GM21447 (cell line): ENCODE results near the gene CORIN.

Source experiments
- ATAC-seq: cut with Tn5 transposase; IDR thresholded peaks from one replicate; pipeline ENCODE4 v1.9.1; 2021; ENCODE audit not compliant: unreplicated experiment

The CORIN gene

GRCh38 chr4:47831026-47831679 lies 6.7 kb downstream of the CORIN start:
- no peak for ATAC-seq

- ATAC-seq, result no peak
These were observed 7.4 kb downstream of the CORIN start for GRCh38 chr4:47830265-47831025.

GRCh38 chr4:47829438-47829837 lies 8.4 kb downstream of the CORIN start:
- no peak for ATAC-seq

- ATAC-seq, result no peak
These were observed 10.4 kb downstream of the CORIN start for GRCh38 chr4:47827343-47828047.

- ATAC-seq, result peak; percentile 59
These were observed 13.0 kb downstream of the CORIN start for GRCh38 chr4:47824840-47825239.

- no peak for ATAC-seq
These were observed 18.7 kb downstream of the CORIN start for GRCh38 chr4:47819178-47819577.

- no peak for ATAC-seq
These were observed 20.6 kb downstream of the CORIN start for GRCh38 chr4:47817275-47817674.

GRCh38 chr4:47816748-47817147 lies 21.1 kb downstream of the CORIN start:
- ATAC-seq, result no peak

- no peak for ATAC-seq
These were observed 23.1 kb downstream of the CORIN start for GRCh38 chr4:47814618-47815295.

GRCh38 chr4:47809654-47810203 lies 28.1 kb downstream of the CORIN start:
- no peak for ATAC-seq

GRCh38 chr4:47804598-47804997 lies 33.3 kb downstream of the CORIN start:
- no peak for ATAC-seq

- ATAC-seq, result no peak
These were observed 36.3 kb downstream of the CORIN start for GRCh38 chr4:47801481-47802002.

GRCh38 chr4:47798165-47798564 lies 39.7 kb downstream of the CORIN start:
- ATAC-seq, result no peak

- ATAC-seq, result no peak
These were observed 45.9 kb downstream of the CORIN start for GRCh38 chr4:47791965-47792364.

GRCh38 chr4:47790105-47790504 lies 47.8 kb downstream of the CORIN start:
- no peak for ATAC-seq

GRCh38 chr4:47788126-47788525 lies 49.7 kb downstream of the CORIN start:
- no peak for ATAC-seq

- peak; percentile 64 for ATAC-seq
These were observed 50.9 kb downstream of the CORIN start for GRCh38 chr4:47786958-47787370.

- no peak for ATAC-seq
These were observed 52.7 kb downstream of the CORIN start for GRCh38 chr4:47785153-47785552.

- no peak for ATAC-seq
These were observed 53.6 kb downstream of the CORIN start for GRCh38 chr4:47784222-47784621.

- ATAC-seq, result no peak
These were observed 61.5 kb downstream of the CORIN start for GRCh38 chr4:47776353-47776752.

- no peak for ATAC-seq
These were observed 63.8 kb downstream of the CORIN start for GRCh38 chr4:47774079-47774478.
